Large intestine (tissue), 12 donors: ENCODE results near the gene TMEM255A. TPM values are rescaled to one million over a fixed set of nuclear protein-coding genes. Genes with fewer than 3 reads are reported as not detected.
"Not testable (repeated sequence)": the region's sequence is repeated elsewhere in the genome, so short reads cannot be mapped to it uniquely, and the experiment has no call there.

ENCODE experiments used
- DNase-seq, 2 donors: peaks; one replicate each; pipeline versions ENCODE4 v3.0.0 to v3.0.0-alpha.2; 2013
- H3K27ac ChIP-seq: one replicate; pipeline ENCODE4 v1.5.1; 2013; ENCODE audit warnings: low read length
- H3K27me3 ChIP-seq: 2 replicates; pipeline ENCODE4 v1.6.1; 2013; ENCODE audit warnings: low read length; ENCODE audit not compliant: control insufficient read depth, insufficient read depth
- H3K36me3 ChIP-seq: 2 replicates; pipeline ENCODE4 v1.6.1; 2013; ENCODE audit warnings: low read length; ENCODE audit not compliant: control insufficient read depth, insufficient read depth
- H3K4me1 ChIP-seq: one replicate; pipeline ENCODE4 v1.6.1; 2013; ENCODE audit warnings: low read length; ENCODE audit not compliant: control insufficient read depth, insufficient read depth
- H3K4me3 ChIP-seq: one replicate; pipeline ENCODE4 v1.5.1; 2013; ENCODE audit warnings: low read length
- H3K9me3 ChIP-seq: one replicate; pipeline ENCODE4 v1.6.1; 2013; ENCODE audit warnings: mild to moderate bottlenecking, low read depth, low read length, moderate library complexity; ENCODE audit not compliant: control insufficient read depth
- WGBS: methylation state at CpG from one replicate; pipeline ENCODE4 v1.1.5; 2013; ENCODE audit warnings: low lambda C conversion rate; ENCODE audit not compliant: insufficient coverage; 5-methylcytosine and 5-hydroxymethylcytosine counted together
- long read RNA-seq, 11 donors: transcript quantifications; one replicate each; lab custom pipeline, GENCODE V29; 2026
- polyA plus RNA-seq: library from polyadenylated mRNA; unstranded; fragments of 120-200 nt; gene quantifications from one replicate; pipeline ENCODE4 v1.2.1, GENCODE V29; 2013

The TMEM255A gene
- 1.6 TPM for polyA plus RNA-seq
- long read RNA-seq, donor 1, partial matches to known transcripts, result 0 of 1 reads
- long read RNA-seq, donor 1, other reads (novel, unspliced or antisense), result 0 of 1 reads
- long read RNA-seq, donor 2, result 0 reads
- long read RNA-seq, donor 3, partial matches to known transcripts, result 0 of 1 reads
- long read RNA-seq, donor 3, other reads (novel, unspliced or antisense), result 0 of 1 reads
- long read RNA-seq, donor 4, result 0 reads
- long read RNA-seq, donor 5, result 0 reads
- long read RNA-seq, donor 6, result 0 reads
- long read RNA-seq, donor 7, partial matches to known transcripts, result 0 of 2 reads
- long read RNA-seq, donor 7, other reads (novel, unspliced or antisense), result 0 of 2 reads
- long read RNA-seq, donor 8, result 0 reads
- long read RNA-seq, donor 9, partial matches to known transcripts, result 0 of 1 reads
- long read RNA-seq, donor 9, other reads (novel, unspliced or antisense), result 0 of 1 reads
- long read RNA-seq, donor 10, result 0 reads
- long read RNA-seq, donor 11, partial matches to known transcripts, result 0 of 1 reads
- long read RNA-seq, donor 11, other reads (novel, unspliced or antisense), result 0 of 1 reads

GRCh38 chrX:120310861-120311726, at the start of gene TMEM255A:
TSS of gene TMEM255A (minus strand) at chrX:120311461. CDS start at chrX:120311309, 152 bp downstream.
- Histone ChIP-seq H3K4me3 (peak within 1 kb of the TSS; percentile 21), H3K27ac (no peak within 1 kb of the TSS), H3K4me1 (peaks cover 7% of the 10 kb centered on the region), H3K9me3 (peaks cover 2% of the 10 kb centered on the region), H3K27me3 (peaks cover 72% of the 10 kb centered on the region), H3K36me3 (no peaks in the 10 kb centered on the region)
- peak in 1 of 2 donors; percentile 6 for DNase-seq
- no CpG with 5 or more reads among the region's 49 CpGs for WGBS

- H3K9me3 ChIP-seq, result no peaks in the 10 kb centered on the region
- WGBS, result no CpG with 5 or more reads among the region's 7 CpGs
- no peak overlapping the region for H3K27ac ChIP-seq
- no peaks in the 10 kb centered on the region for H3K36me3 ChIP-seq
- H3K4me3 ChIP-seq, result no peak overlapping the region
- no peaks in the 10 kb centered on the region for H3K4me1 ChIP-seq
- DNase-seq, result no peak
- H3K27me3 ChIP-seq, result no peaks in the 10 kb centered on the region
Observed at GRCh38 chrX:120358737-120359456, 47.6 kb upstream of the TMEM255A start.

GRCh38 chrX:120357186-120357585, 45.9 kb upstream of the TMEM255A start:
- no peaks in the 10 kb centered on the region for H3K27me3 ChIP-seq
- no peak overlapping the region for H3K27ac ChIP-seq
- H3K9me3 ChIP-seq, result no peaks in the 10 kb centered on the region
- WGBS, result no CpG with 5 or more reads among the region's 2 CpGs
- DNase-seq, result no peak
- H3K4me1 ChIP-seq, result no peaks in the 10 kb centered on the region
- no peaks in the 10 kb centered on the region for H3K36me3 ChIP-seq
- H3K4me3 ChIP-seq, result no peak overlapping the region

GRCh38 chrX:120356084-120356483, 44.8 kb upstream of the TMEM255A start:
- Histone ChIP-seq H3K36me3 (no peaks in the 10 kb centered on the region), H3K27ac (no peak overlapping the region), H3K27me3 (no peaks in the 10 kb centered on the region), H3K4me3 (no peak overlapping the region), H3K9me3 (no peaks in the 10 kb centered on the region), H3K4me1 (no peaks in the 10 kb centered on the region)
- no CpG with 5 or more reads among the region's 3 CpGs for WGBS
- no peak for DNase-seq

- H3K4me1 ChIP-seq, result no peaks in the 10 kb centered on the region
- no peaks in the 10 kb centered on the region for H3K9me3 ChIP-seq
- 100% methylated on average over 1 of the region's 4 CpGs for WGBS
- no peaks in the 10 kb centered on the region for H3K36me3 ChIP-seq
- no peaks in the 10 kb centered on the region for H3K27me3 ChIP-seq
- H3K4me3 ChIP-seq, result no peak overlapping the region
- no peak overlapping the region for H3K27ac ChIP-seq
- DNase-seq, result no peak
Observed at GRCh38 chrX:120350450-120351138, 39.3 kb upstream of the TMEM255A start.

- not testable (repeated sequence) for H3K27me3 ChIP-seq, H3K27ac ChIP-seq, H3K36me3 ChIP-seq, DNase-seq, H3K4me3 ChIP-seq, H3K9me3 ChIP-seq, H3K4me1 ChIP-seq
- WGBS, result no CpG with 5 or more reads among the region's 11 CpGs
Observed at GRCh38 chrX:120344566-120344965, 33.3 kb upstream of the TMEM255A start.

- Histone ChIP-seq H3K27ac (no peak overlapping the region), H3K4me1 (no peaks in the 10 kb centered on the region), H3K27me3 (no peaks in the 10 kb centered on the region), H3K9me3 (no peaks in the 10 kb centered on the region), H3K36me3 (no peaks in the 10 kb centered on the region), H3K4me3 (no peak overlapping the region)
- no peak for DNase-seq
Observed at GRCh38 chrX:120336899-120337298, 25.6 kb upstream of the TMEM255A start.

- no peaks in the 10 kb centered on the region for H3K4me1 ChIP-seq
- H3K4me3 ChIP-seq, result no peak overlapping the region
- H3K36me3 ChIP-seq, result no peaks in the 10 kb centered on the region
- WGBS, result no CpG with 5 or more reads among the region's 2 CpGs
- H3K27me3 ChIP-seq, result no peaks in the 10 kb centered on the region
- H3K27ac ChIP-seq, result no peak overlapping the region
- no peaks in the 10 kb centered on the region for H3K9me3 ChIP-seq
- no peak for DNase-seq
Observed at GRCh38 chrX:120335289-120335688, 24.0 kb upstream of the TMEM255A start.

GRCh38 chrX:120334603-120335002, 23.3 kb upstream of the TMEM255A start:
- WGBS, result no CpG with 5 or more reads among the region's 1 CpG
- Histone ChIP-seq H3K27ac (no peak overlapping the region), H3K4me1 (no peaks in the 10 kb centered on the region), H3K9me3 (no peaks in the 10 kb centered on the region), H3K36me3 (no peaks in the 10 kb centered on the region), H3K27me3 (no peaks in the 10 kb centered on the region), H3K4me3 (no peak overlapping the region)
- DNase-seq, result no peak
